KMS-11 (cell line): ENCODE data around the gene KRTAP10-12.
"Not testable (repeated sequence)": the region's sequence is repeated elsewhere in the genome, so short reads cannot be mapped to it uniquely, and the experiment has no call there.

Experiments used
- H2AFZ ChIP-seq: fragments of 200-600 bp; sonication (generic); 2 replicates; pipeline ENCODE4 v1.6.1; 2016; ENCODE audit warnings: antibody characterized with exemption, mixed run types, low read depth
- H3K27ac ChIP-seq: fragments of 200-600 bp; sonication (generic); 2 replicates; pipeline ENCODE4 v1.6.1; 2016; ENCODE audit warnings: mild to moderate bottlenecking, mixed run types
- H3K27me3 ChIP-seq: fragments of 200-600 bp; sonication (generic); 2 replicates; pipeline ENCODE4 v1.6.1; 2017; ENCODE audit warnings: mild to moderate bottlenecking, low read depth, mixed run types, moderate library complexity; ENCODE audit not compliant: insufficient read depth
- H3K36me3 ChIP-seq: fragments of 200-600 bp; sonication (generic); 2 replicates; pipeline ENCODE4 v1.6.1; 2017; ENCODE audit warnings: mild to moderate bottlenecking, mixed run types; ENCODE audit not compliant: insufficient read depth
- H3K4me1 ChIP-seq: fragments of 200-600 bp; sonication (generic); 2 replicates; pipeline ENCODE4 v1.6.1; 2016; ENCODE audit warnings: mild to moderate bottlenecking, low read depth, mixed run types; ENCODE audit not compliant: poor library complexity, severe bottlenecking
- H3K4me2 ChIP-seq: fragments of 200-600 bp; sonication (generic); 2 replicates; pipeline ENCODE4 v1.7.0; 2016; ENCODE audit warnings: mild to moderate bottlenecking, mixed run types
- H3K4me3 ChIP-seq: fragments of 200-600 bp; sonication (generic); IDR thresholded peaks from 2 replicates; pipeline ENCODE4 v1.6.1; 2017; ENCODE audit warnings: low read depth, low read length, mixed read lengths; ENCODE audit not compliant: insufficient read depth
- H3K79me2 ChIP-seq: fragments of 200-600 bp; sonication (generic); 2 replicates; pipeline ENCODE4 v1.6.1; 2016; ENCODE audit warnings: low read depth, mixed run types; ENCODE audit not compliant: insufficient read depth
- H3K9ac ChIP-seq: fragments of 200-600 bp; sonication (generic); 2 replicates; pipeline ENCODE4 v1.6.1; 2016; ENCODE audit warnings: mild to moderate bottlenecking, mixed run types
- H4K20me1 ChIP-seq: fragments of 200-600 bp; sonication (generic); 2 replicates; pipeline ENCODE4 v1.6.1; 2016; ENCODE audit warnings: mild to moderate bottlenecking, mixed run types; ENCODE audit not compliant: insufficient read depth
- CTCF ChIP-seq: fragments of 200-600 bp; sonication (generic); conservative IDR thresholded peaks from 2 replicates; pipeline ENCODE4 v1.6.1; 2017; ENCODE audit warnings: low read depth, mild to moderate bottlenecking, antibody characterized with exemption, low read length, moderate library complexity, mixed read lengths

Gene KRTAP10-12

DNA sequence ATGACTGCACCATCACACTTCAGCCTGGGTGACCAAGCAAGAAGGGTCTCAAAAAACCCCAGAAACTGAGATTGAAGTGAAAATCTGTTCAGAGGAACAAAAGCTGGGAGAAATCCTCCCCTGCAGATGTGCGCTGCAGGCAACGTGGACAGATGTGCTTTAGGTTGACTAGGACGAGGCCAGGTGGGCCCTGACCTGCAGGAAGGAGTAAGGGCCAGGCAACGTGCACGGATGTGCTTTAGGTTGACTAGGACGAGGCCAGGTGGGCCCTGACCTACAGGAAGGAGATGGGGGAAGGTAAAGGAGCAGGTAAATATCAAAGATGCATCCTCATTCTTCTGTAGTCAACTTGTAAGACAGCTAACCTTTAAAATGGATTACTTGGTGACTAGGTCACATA, 12.5 kb upstream of the KRTAP10-12 start:
- H3K4me3 ChIP-seq: no peak overlapping the region
- H3K27ac ChIP-seq: no peak overlapping the region
- no peak overlapping the region for H3K9ac ChIP-seq
- no peaks in the 10 kb centered on the region for H3K79me2 ChIP-seq
- H3K27me3 ChIP-seq: peaks cover 57% of the 10 kb centered on the region; the same call in 1 of the 2 replicates
- no peak for TF ChIP-seq CTCF
- H3K4me2 ChIP-seq: no peak overlapping the region
- H4K20me1 ChIP-seq: no peaks in the 10 kb centered on the region
- H3K36me3 ChIP-seq: no peaks in the 10 kb centered on the region
- no peak overlapping the region for H2AFZ ChIP-seq
- H3K4me1 ChIP-seq: no peaks in the 10 kb centered on the region

DNA sequence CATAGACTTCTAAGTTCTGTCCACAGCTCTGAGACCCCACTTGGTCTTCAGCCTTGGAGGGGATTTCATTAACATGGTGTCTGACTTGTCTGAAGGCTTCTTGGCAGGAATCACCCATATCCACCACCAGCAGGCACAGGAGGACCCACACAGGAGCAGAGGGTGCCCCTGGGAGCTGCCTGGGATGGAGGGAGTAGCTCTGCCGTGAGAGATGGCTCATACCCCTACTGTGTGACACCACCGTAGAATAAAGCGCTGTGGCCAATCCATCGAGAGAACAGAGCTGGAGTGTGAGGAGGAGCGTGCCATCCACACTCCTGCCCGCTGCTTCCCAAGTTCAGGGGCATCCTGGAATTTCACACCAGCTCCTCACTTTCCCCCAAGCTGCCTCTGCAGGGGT, 11.9 kb upstream of the KRTAP10-12 start:
- not testable (repeated sequence) for H3K27ac ChIP-seq, H4K20me1 ChIP-seq, H2AFZ ChIP-seq, H3K4me3 ChIP-seq, H3K9ac ChIP-seq, H3K79me2 ChIP-seq, H3K4me2 ChIP-seq, H3K36me3 ChIP-seq, H3K4me1 ChIP-seq
- H3K27me3 ChIP-seq: peaks cover 51% of the 10 kb centered on the region; the same call in 1 of the 2 replicates

GRCh38 chr21:44686000-44686781, 10.8 kb upstream of the KRTAP10-12 start:
- Histone ChIP-seq H3K36me3 (no peaks in the 10 kb centered on the region), H3K4me2 (no peak overlapping the region)
- TF ChIP-seq CTCF: no peak

GRCh38 chr21:44686843-44687561, 10.0 kb upstream of the KRTAP10-12 start:
- no peaks in the 10 kb centered on the region for H3K79me2 ChIP-seq
- no peak overlapping the region for H3K9ac ChIP-seq
- no peaks in the 10 kb centered on the region for H3K4me1 ChIP-seq
- no peak for TF ChIP-seq CTCF
- H3K27ac ChIP-seq: no peak overlapping the region
- no peak overlapping the region for H3K4me2 ChIP-seq
- no peak overlapping the region for H2AFZ ChIP-seq
- no peaks in the 10 kb centered on the region for H3K36me3 ChIP-seq
- H4K20me1 ChIP-seq: no peaks in the 10 kb centered on the region
- H3K4me3 ChIP-seq: no peak overlapping the region
- H3K27me3 ChIP-seq: peaks cover 43% of the 10 kb centered on the region; the same call in 1 of the 2 replicates

More at GRCh38 chr21:44686000-44686781, 10.8 kb upstream of the KRTAP10-12 start:
- Histone ChIP-seq H3K79me2 (no peaks in the 10 kb centered on the region), H3K27me3 (peaks cover 41% of the 10 kb centered on the region; the same call in 1 of the 2 replicates), H3K27ac (no peak overlapping the region), H3K9ac (no peak overlapping the region), H4K20me1 (no peaks in the 10 kb centered on the region), H3K4me3 (no peak overlapping the region), H2AFZ (no peak overlapping the region), H3K4me1 (no peaks in the 10 kb centered on the region)
